GM18907 (cell line): ENCODE results near the gene TIMM13.
"Not testable (repeated sequence)": the region's sequence is repeated elsewhere in the genome, so short reads cannot be mapped to it uniquely, and the experiment has no call there.

Experiments
- ATAC-seq: cut with Tn5 transposase; IDR thresholded peaks from one replicate; pipeline ENCODE4 v1.9.1; 2021; ENCODE audit warnings: mild to moderate bottlenecking, moderate library complexity; ENCODE audit not compliant: unreplicated experiment

Gene TIMM13

DNA sequence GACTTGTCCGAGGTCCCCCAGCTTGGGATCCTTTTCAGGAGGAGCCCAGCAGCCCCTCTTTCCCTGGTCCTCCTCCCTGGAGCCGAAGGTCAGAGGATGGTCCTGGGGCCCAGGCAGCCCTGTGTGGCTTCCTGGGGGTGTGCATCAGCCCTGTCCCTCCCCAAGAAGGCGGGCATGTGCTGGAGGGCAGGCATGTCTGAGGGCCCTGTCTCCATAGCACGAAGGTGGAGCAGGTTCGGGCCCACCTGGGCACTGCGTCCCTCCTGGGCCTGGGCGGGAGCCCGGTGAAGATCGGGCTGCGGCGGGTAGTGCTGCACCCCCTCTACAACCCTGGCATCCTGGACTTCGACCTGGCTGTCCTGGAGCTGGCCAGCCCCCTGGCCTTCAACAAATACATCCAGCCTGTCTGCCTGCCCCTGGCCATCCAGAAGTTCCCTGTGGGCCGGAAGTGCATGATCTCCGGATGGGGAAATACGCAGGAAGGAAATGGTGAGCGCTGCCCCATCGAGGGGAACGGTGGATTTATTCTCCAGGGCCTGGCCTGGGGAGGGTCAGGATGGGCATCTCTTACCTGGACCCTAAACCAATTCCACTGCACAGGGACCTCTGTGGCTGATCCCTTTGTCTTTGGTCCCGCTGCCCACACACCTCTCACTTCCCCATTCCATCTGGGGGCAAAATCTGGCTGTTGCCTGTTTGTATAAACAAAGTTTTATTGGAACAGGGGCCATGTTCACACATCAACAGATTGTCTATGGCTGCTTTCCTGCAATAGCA is 10.9 kb downstream of the TIMM13 start:
- ATAC-seq = no peak

DNA sequence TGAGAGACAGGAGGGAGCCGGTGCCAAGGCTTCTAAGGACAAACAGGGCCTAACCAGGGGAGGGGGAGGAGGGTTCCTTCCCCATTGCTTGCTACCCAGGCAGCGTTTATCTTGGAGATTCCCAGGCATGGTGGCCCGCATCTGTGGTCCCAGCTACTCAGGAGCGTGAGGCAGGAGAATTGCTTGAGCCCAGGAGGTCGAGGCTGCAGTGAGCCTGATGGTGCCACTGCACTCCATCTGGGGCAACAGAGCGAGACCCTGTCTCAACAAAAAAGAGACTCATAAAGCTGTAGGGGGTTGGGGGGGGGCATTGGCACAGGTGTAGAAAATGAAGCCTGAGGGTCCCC is 11.4 kb downstream of the TIMM13 start:
- ATAC-seq = no peak

DNA sequence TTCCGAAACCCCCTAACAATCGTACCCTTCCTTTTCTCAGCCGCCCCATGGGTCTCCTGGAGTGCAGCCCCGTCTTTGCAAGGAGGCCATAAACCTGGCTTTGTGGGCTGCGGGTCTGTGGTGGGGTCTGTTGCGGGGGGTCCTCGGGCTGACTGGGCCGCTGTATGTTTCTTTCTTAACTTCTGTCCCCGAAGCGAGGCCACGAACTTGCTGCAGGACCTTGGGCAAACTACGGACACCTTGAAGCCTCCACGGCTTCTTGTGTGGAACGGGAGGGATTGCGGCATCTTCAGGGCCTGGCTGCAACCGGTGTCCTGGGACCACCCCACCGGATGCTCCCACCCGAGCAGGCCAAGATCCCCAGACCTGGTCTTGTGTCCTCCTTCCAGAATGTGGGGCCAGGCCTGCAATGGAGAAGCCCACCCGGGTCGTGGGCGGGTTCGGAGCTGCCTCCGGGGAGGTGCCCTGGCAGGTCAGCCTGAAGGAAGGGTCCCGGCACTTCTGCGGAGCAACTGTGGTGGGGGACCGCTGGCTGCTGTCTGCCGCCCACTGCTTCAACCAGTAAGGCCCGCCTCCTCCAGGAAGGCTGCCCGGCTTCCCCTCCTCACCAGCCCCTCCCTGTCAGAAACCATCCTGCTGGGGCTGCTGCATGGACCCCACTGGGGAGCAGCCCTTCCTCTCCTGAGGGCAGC is 12.0 kb downstream of the TIMM13 start:
- ATAC-seq = no peak

- no peak for ATAC-seq
Measured at GRCh38 chr19:2413629-2414028, 13.8 kb downstream of the TIMM13 start.

DNA sequence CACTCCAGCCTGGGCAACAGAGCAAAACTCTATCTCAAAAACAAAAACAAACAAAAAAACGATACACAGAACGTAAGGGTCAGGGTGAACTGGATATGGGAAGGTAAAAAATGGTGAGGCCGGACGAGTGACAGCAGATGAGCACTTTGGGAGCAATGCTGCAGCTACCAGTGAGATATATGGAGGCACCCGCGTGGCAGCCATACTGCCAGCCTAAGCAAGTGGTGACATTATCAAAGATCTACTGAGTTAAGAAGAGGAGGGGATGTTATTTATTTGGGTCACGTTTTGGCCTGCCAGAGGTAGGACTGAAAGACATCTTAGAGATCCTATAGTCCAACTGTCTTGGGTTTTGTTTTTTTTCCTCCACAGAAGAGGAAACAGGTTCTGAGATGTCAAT is 14.2 kb downstream of the TIMM13 start:
- ATAC-seq = no peak

- no peak for ATAC-seq
Measured at GRCh38 chr19:2412449-2412848, 14.9 kb downstream of the TIMM13 start.

- no peak for ATAC-seq
Measured at GRCh38 chr19:2411709-2412108, 15.7 kb downstream of the TIMM13 start.

DNA sequence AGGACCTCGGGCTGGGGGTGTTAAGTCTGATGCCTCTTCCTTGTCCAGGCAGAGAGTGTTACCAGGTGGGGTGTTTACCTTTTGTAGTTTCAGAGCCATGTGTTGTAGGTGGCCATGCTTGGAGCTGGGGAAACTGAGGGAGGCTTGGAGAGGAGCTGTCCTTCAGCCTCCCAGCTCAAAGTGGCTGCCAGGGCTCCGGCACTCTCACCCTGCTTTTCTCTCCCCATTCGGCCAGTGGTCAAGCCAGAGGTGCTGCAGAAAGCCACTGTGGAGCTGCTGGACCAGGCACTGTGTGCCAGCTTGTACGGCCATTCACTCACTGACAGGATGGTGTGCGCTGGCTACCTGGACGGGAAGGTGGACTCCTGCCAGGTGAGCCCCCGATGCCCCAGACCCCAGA is 17.4 kb downstream of the TIMM13 start:
- ATAC-seq = no peak

GRCh38 chr19:2409352-2409912 is 18.0 kb downstream of the TIMM13 start:
- no peak for ATAC-seq

DNA sequence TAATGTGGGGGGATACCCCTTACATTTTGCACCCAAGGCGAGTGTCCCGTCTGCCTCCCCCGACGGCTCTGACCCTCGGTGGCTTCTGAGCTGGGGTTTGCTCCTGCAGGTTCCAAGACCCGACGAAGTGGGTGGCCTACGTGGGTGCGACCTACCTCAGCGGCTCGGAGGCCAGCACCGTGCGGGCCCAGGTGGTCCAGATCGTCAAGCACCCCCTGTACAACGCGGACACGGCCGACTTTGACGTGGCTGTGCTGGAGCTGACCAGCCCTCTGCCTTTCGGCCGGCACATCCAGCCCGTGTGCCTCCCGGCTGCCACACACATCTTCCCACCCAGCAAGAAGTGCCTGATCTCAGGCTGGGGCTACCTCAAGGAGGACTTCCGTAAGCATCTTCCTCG is 19.1 kb downstream of the TIMM13 start:
- ATAC-seq = no peak

DNA sequence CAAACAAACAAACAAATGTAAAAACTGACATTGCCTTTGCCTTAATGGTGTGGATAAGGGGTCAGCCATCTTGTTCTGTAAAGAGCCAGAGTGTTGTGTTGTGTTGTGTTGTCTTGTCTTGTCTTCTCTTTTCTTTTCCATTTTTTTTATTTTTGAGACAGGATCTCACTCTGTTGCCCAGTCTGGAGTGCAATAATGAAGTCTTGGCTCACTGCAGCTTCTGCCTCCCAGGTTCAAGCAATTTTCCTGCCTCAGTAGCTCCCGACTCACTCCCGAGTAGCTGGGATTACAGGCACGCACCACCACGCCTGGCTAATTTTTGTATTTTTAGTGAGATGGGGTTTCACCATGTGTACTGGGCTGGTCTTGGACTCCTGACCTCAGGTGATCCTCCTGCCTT is 27.8 kb downstream of the TIMM13 start:
- ATAC-seq = no peak

- no peak for ATAC-seq
Measured at GRCh38 chr19:2398735-2399305, 28.6 kb downstream of the TIMM13 start.

GRCh38 chr19:2397173-2397572 is 30.2 kb downstream of the TIMM13 start:
- ATAC-seq = not testable (repeated sequence)

DNA sequence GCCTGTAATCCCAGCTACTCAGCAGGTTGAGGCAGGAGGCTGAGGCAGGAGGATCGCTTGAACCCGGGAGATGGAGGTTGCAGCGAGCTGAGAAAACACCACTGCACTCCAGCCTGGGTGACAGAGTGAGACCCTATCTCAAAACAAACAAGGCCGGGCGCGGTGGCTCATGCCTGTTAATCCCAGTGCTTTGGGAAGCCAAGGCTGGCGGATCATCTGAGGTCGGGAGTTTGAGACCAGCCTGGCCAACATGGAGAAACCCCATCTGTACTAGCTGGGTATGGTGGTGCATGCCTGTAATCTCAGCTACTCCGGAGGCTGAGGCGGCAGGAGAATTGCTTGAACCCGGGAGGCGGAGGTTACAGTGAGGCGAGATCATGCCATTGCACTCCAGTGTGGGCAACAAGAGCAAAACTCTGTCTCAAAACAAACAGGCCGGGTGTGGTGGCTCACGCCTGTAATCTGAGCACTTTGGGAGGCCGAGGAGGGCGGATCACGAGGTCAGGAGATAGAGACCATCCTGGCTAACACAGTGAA is 32.0 kb downstream of the TIMM13 start:
- ATAC-seq = not testable (repeated sequence)

- ATAC-seq = no peak
Measured at GRCh38 chr19:2394442-2395292, 32.7 kb downstream of the TIMM13 start.

GRCh38 chr19:2394054-2394441 is 33.3 kb downstream of the TIMM13 start:
- no peak for ATAC-seq

- ATAC-seq = not testable (repeated sequence)
Measured at GRCh38 chr19:2392899-2393298, 34.5 kb downstream of the TIMM13 start.

GRCh38 chr19:2392366-2392765 is 35.0 kb downstream of the TIMM13 start:
- ATAC-seq = no peak

GRCh38 chr19:2391118-2391725 is 36.2 kb downstream of the TIMM13 start:
- no peak for ATAC-seq

- ATAC-seq = no peak
Measured at GRCh38 chr19:2389594-2389993, 37.8 kb downstream of the TIMM13 start.
